Vagina (tissue), 2 donors: ENCODE measurements around the gene SLMAP.

Source experiments
- POLR2A ChIP-seq, 2 donors: fragments of 450-650 bp; IDR thresholded peaks; one replicate each; pipeline ENCODE4 v1.6.1; 2017; ENCODE audit warnings: antibody characterized with exemption in 2 of 2, mild to moderate bottlenecking in 2 of 2, moderate library complexity in 2 of 2
- TF ChIP-seq, protein P1 (sequence below), 3 experiments: fragments of 450-650 bp in 2 of 3; fragments of 200-600 bp in 1 of 3; sonication (generic) in 1 of 3; IDR thresholded peaks; one replicate each; pipeline ENCODE4 v1.5.1; 2017 to 2019; ENCODE audit warnings: antibody characterized with exemption in 3 of 3, mild to moderate bottlenecking in 2 of 3, moderate library complexity in 2 of 3

- TF ChIP-seq, protein P1, sequence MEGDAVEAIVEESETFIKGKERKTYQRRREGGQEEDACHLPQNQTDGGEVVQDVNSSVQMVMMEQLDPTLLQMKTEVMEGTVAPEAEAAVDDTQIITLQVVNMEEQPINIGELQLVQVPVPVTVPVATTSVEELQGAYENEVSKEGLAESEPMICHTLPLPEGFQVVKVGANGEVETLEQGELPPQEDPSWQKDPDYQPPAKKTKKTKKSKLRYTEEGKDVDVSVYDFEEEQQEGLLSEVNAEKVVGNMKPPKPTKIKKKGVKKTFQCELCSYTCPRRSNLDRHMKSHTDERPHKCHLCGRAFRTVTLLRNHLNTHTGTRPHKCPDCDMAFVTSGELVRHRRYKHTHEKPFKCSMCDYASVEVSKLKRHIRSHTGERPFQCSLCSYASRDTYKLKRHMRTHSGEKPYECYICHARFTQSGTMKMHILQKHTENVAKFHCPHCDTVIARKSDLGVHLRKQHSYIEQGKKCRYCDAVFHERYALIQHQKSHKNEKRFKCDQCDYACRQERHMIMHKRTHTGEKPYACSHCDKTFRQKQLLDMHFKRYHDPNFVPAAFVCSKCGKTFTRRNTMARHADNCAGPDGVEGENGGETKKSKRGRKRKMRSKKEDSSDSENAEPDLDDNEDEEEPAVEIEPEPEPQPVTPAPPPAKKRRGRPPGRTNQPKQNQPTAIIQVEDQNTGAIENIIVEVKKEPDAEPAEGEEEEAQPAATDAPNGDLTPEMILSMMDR (IDR thresholded peaks at IDR 0.05) = no peak
- TF ChIP-seq POLR2A (IDR thresholded peaks at IDR 0.05) = no peak
Measured at GRCh38 chr3:57808961-57809608, 53.0 kb downstream of the SLMAP start.
